Measurements from ENCODE around the gene BICC1. TPM values are rescaled to one million over a fixed set of nuclear protein-coding genes. Genes with fewer than 3 reads are reported as not detected.
A peak's percentile ranks its signal among the peaks of the same experiment; 100 is the strongest.

BICC1 gene
- total and polyA plus RNA-seq, 2 of the 4 experiments (the other 2 are of a cell fraction): 5.7 to 42.5 TPM

- H3K4me3 ChIP-seq (ENCODE audit: insufficient read depth, low read depth, low read length): no peak overlapping the region
- peaks cover 10% of the 10 kb centered on the region for H3K4me1 ChIP-seq (ENCODE audit: control insufficient read depth, insufficient read depth, low read length)
- 0 out of 2 replicates have a peak overlapping the region, but pooled peaks have one; percentile 17 for H3K18ac ChIP-seq (ENCODE audit: low read depth, low read length)
- H2BK5ac ChIP-seq (ENCODE audit: low read depth, low read length, poor library complexity, severe bottlenecking): no peak overlapping the region
- peak overlapping the region; percentile 4; the same call in 1 of the 2 replicates for H3K27ac ChIP-seq (ENCODE audit: insufficient read depth, low read length)
- WGBS, 2 experiments (ENCODE audit: extremely low coverage in 2 of 2, insufficient read length in 1 of 2): no CpG with 5 or more reads among the region's 5 CpGs
- no peak overlapping the region for H4K8ac ChIP-seq (ENCODE audit: low read depth in 2 of 2, low read length in 2 of 2)
- no peaks in the 10 kb centered on the region for H3K9me3 ChIP-seq (ENCODE audit: control insufficient read depth, insufficient read depth, low read length)
- no TSS peak for BruUV-seq (replicated peaks)
- DNase-seq (no peak), ATAC-seq (ENCODE audit: low read depth) (peak; percentile 15)
- POLR2A ChIA-PET (ENCODE audit: unreplicated experiment): no interaction called here
- peak overlapping the region; percentile 62 for H2AK9ac ChIP-seq (replicated peaks; ENCODE audit: low read depth, low read length, poor library complexity)
- H3K14ac ChIP-seq (replicated peaks; ENCODE audit: low read depth, low read length): no peak overlapping the region
- CTCF ChIA-PET: interaction anchor here (0.8 kb wide), 1 partner anchor 246 kb away, joined by 3 read pairs; no protein-coding TSS in a partner anchor
- 0 out of 2 replicates have a peak overlapping the region, but pooled peaks have one; percentile 8 for H4K91ac ChIP-seq (ENCODE audit: insufficient read depth, low read depth, low read length)
- H2BK120ac ChIP-seq (ENCODE audit: low read depth, low read length): no peak overlapping the region
- no peak overlapping the region for H3K9ac ChIP-seq (ENCODE audit: low read depth, low read length)
- H2AFZ ChIP-seq (replicated peaks; ENCODE audit: low read length, poor library complexity): no peak overlapping the region
- dilution Hi-C loops (cut with HindIII; ENCODE audit: low sequenced_read_pairs, unreplicated experiment): no loop called here
- no peak overlapping the region for H2AK5ac ChIP-seq (ENCODE audit: low read depth, low read length)
- peak overlapping the region; percentile 38 for H3K4me2 ChIP-seq (ENCODE audit: low read depth, low read length)
- H4K20me1 ChIP-seq (ENCODE audit: insufficient read depth, low read length): peaks cover 5% of the 10 kb centered on the region; the same call in 1 of the 2 replicates
- H4K5ac ChIP-seq (ENCODE audit: low read depth, low read length): no peak overlapping the region
- in situ Hi-C loops (cut with MboI; ENCODE audit: low sequenced_read_pairs): loop anchor here (25.0 kb wide), 1 partner anchor 786 kb away; no protein-coding TSS in a partner anchor
- no peak overlapping the region for H2BK20ac ChIP-seq (ENCODE audit: low read depth, low read length)
- peaks cover 0 to 4% of the 10 kb centered on the region in 2 experiments; a peak in 2 of 4 replicates for H3K79me1 ChIP-seq (ENCODE audit: low read depth in 1 of 2, low read length in 2 of 2)
- no peak overlapping the region for H3K23ac ChIP-seq (ENCODE audit: low read depth, low read length)
- no peak overlapping the region for H3K56ac ChIP-seq (ENCODE audit: extremely low read depth, insufficient read depth, low read length)
- intact Hi-C loops (cut with micrococcal nuclease): loop anchor here (5.0 kb wide), 1 partner anchor 244 kb away; no protein-coding TSS in a partner anchor
- H2BK15ac ChIP-seq (ENCODE audit: low read depth, low read length): no peak overlapping the region; the same call in 2 of the 3 replicates
- peaks cover 9% of the 10 kb centered on the region; the same call in 1 of the 2 replicates for H3K9me1 ChIP-seq (ENCODE audit: insufficient read depth, low read length)
- H3K36me3 ChIP-seq (ENCODE audit: control insufficient read depth, insufficient read depth, low read length): no peaks in the 10 kb centered on the region
- H3K4ac ChIP-seq (ENCODE audit: low read depth, low read length): no peak overlapping the region
- H3K27me3 ChIP-seq (ENCODE audit: control insufficient read depth, insufficient read depth, low read length): no peaks in the 10 kb centered on the region
- TF ChIP-seq RCOR1 (IDR thresholded peaks at IDR 0.05; ENCODE audit: insufficient replicate concordance, low read length) (no peak), POLR2A (IDR thresholded peaks at IDR 0.05; ENCODE audit: low read depth, low read length) (no peak), MAFK (IDR thresholded peaks at IDR 0.05; ENCODE audit: low read depth, low read length) (no peak), MAZ (IDR thresholded peaks at IDR 0.05; ENCODE audit: borderline replicate concordance, low read depth, low read length) (no peak), CHD1 (IDR thresholded peaks at IDR 0.05; ENCODE audit: low read depth, low read length) (no peak), BHLHE40 (IDR thresholded peaks at IDR 0.05; ENCODE audit: low read depth, low read length) (no peak), NFE2L2 (IDR thresholded peaks at IDR 0.05; ENCODE audit: low read depth, low read length) (no peak), RAD21 (IDR thresholded peaks at IDR 0.05; ENCODE audit: low read length) (no peak), SMC3 (IDR thresholded peaks at IDR 0.05; ENCODE audit: low read depth, low read length) (no peak), MXI1 (IDR thresholded peaks at IDR 0.05; ENCODE audit: borderline replicate concordance, low read depth, low read length) (no peak), CEBPB (IDR thresholded peaks at IDR 0.05; ENCODE audit: low read depth, low read length) (no peak)
- TF ChIP-seq, protein P1, sequence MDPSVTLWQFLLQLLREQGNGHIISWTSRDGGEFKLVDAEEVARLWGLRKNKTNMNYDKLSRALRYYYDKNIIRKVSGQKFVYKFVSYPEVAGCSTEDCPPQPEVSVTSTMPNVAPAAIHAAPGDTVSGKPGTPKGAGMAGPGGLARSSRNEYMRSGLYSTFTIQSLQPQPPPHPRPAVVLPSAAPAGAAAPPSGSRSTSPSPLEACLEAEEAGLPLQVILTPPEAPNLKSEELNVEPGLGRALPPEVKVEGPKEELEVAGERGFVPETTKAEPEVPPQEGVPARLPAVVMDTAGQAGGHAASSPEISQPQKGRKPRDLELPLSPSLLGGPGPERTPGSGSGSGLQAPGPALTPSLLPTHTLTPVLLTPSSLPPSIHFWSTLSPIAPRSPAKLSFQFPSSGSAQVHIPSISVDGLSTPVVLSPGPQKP (IDR thresholded peaks at IDR 0.05; ENCODE audit: borderline replicate concordance, low read depth, low read length): no peak
- TF ChIP-seq, protein P2, sequence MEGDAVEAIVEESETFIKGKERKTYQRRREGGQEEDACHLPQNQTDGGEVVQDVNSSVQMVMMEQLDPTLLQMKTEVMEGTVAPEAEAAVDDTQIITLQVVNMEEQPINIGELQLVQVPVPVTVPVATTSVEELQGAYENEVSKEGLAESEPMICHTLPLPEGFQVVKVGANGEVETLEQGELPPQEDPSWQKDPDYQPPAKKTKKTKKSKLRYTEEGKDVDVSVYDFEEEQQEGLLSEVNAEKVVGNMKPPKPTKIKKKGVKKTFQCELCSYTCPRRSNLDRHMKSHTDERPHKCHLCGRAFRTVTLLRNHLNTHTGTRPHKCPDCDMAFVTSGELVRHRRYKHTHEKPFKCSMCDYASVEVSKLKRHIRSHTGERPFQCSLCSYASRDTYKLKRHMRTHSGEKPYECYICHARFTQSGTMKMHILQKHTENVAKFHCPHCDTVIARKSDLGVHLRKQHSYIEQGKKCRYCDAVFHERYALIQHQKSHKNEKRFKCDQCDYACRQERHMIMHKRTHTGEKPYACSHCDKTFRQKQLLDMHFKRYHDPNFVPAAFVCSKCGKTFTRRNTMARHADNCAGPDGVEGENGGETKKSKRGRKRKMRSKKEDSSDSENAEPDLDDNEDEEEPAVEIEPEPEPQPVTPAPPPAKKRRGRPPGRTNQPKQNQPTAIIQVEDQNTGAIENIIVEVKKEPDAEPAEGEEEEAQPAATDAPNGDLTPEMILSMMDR (conservative IDR thresholded peaks at IDR 0.05; ENCODE audit: low read depth, low read length): no peak
- TF ChIP-seq, protein P3, sequence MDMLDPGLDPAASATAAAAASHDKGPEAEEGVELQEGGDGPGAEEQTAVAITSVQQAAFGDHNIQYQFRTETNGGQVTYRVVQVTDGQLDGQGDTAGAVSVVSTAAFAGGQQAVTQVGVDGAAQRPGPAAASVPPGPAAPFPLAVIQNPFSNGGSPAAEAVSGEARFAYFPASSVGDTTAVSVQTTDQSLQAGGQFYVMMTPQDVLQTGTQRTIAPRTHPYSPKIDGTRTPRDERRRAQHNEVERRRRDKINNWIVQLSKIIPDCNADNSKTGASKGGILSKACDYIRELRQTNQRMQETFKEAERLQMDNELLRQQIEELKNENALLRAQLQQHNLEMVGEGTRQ (IDR thresholded peaks at IDR 0.05; ENCODE audit: low read depth, low read length): no peak
Observed at GRCh38 chr10:58776568-58777318, 264.1 kb downstream of the BICC1 start.

Measured in IMR-90 (cell line).